Astrocyte of the spinal cord (primary cell): ENCODE data around the gene WBP11.
"Not testable (repeated sequence)": the region's sequence is repeated elsewhere in the genome, so short reads cannot be mapped to it uniquely, and the experiment has no call there.

Experiments used
- DNase-seq: peaks from one replicate; pipeline ENCODE4 v3.0.0; 2011; ENCODE audit warnings: low read depth, low spot score
- H3K4me3 ChIP-seq: 2 replicates; pipeline ENCODE4 v1.5.1; 2011; ENCODE audit warnings: low read depth, mild to moderate bottlenecking, low read length, moderate library complexity
- CTCF ChIP-seq: IDR thresholded peaks from 2 replicates; pipeline ENCODE4 v1.5.1; 2012; ENCODE audit warnings: low read depth, mild to moderate bottlenecking, low read length, inconsistent platforms
- in situ Hi-C: cut with HindIII; loops from 2 replicates; pipeline ENCODE4 v1.10.0; 2017; ENCODE audit warnings: low sequenced_read_pairs

The WBP11 gene

DNA sequence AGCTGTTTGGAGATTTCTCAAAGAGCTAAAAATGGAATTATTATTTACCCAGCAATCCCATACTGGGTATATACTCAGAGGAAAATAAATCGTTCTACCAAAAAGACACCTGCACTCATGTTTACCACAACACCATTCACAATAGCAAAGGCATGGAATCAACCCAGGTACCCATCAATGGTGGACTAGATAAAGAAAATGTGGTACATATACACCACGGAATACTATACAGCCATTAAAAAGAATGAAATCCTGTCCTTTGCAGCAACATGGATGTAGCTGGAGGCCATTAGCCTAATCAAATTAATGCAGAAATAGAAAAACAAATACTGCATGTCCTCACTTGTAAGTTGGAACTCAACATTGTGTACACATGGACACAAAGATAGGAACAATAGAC, 37.9 kb downstream of the WBP11 start:
- in situ Hi-C loops = no loop called here
- TF ChIP-seq CTCF = no peak
- H3K4me3 ChIP-seq = no peak overlapping the region
- no peak for DNase-seq

DNA sequence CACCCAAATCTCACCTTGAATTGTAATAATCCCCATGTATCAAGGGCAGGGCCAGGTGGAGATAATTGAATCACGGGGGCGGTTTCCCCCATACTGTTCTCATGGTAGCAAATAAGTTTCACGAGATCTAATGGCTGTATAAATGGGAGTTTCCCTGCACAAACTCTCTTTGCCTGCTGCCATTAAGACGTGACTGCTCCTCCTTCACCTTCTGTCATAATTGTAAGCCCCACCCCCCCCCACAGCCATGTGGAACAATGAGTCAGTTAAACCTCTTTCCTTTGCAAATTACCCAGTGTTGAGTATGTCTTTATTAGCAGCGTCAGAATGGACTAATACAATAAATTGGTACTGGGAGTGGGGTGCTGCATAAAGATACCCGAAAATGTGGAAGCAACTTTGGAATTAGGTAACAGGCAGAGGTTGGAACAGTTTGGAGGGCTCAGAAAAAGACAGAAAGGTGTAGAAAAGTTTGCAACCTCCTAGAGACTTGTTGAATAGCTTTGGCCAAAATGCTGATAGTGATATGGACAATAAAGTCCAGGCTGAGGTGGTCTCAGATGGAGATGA, 43.5 kb downstream of the WBP11 start:
- H3K4me3 ChIP-seq, in situ Hi-C loops, DNase-seq: not testable (repeated sequence)

DNA sequence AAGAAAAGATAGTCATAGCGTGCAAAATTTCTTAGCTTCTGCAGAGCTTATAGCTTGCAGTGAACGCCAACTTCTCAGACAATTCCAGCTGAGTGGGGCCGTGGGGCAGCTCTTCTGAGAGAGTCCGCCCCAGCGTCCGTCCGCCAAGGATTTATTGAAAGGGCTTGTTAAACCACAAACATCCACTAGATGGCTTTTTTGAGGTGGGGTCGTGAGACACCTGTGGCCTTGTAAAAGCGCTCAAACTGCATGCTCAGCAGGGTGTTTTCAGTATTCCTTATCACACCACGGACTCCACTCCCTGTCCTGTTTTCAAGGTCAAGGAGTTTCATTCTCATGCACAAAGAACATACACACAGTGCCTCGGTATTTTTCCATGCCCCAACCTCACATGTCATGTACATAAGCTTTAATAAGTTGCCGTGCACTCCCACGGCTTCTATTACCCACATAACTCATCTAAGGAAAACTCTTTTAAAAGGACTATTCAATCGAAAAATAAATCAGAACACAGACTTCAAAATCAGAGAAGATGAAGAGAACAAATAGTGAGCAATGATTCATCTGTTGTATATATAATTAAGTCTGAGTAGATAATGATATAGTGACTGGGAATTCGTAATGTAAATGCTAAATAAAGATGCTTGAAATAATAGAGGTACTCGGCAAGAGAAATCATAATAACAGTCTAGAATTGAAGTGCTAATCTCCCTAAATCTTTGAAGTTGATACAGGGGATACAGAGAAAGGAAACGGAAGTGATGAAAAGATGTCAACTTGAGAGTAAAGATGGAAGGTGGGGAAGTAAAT, 46.7 kb downstream of the WBP11 start:
- no peak for DNase-seq
- peak; percentile 42 for TF ChIP-seq CTCF
- in situ Hi-C loops = no loop called here
- H3K4me3 ChIP-seq = no peak overlapping the region

- in situ Hi-C loops = no loop called here
- DNase-seq = no peak
- H3K4me3 ChIP-seq = no peak overlapping the region
- TF ChIP-seq CTCF = no peak
Measured at GRCh38 chr12:14751986-14752385, 51.3 kb downstream of the WBP11 start.

GRCh38 chr12:14743061-14743460, 60.2 kb downstream of the WBP11 start:
- no peak overlapping the region for H3K4me3 ChIP-seq
- TF ChIP-seq CTCF = no peak
- in situ Hi-C loops = no loop called here
- DNase-seq = no peak

GRCh38 chr12:14741942-14742341, 61.3 kb downstream of the WBP11 start:
- no peak for DNase-seq
- no peak overlapping the region for H3K4me3 ChIP-seq
- in situ Hi-C loops = no loop called here
- TF ChIP-seq CTCF = no peak

GRCh38 chr12:14741153-14741552, 62.1 kb downstream of the WBP11 start:
- TF ChIP-seq CTCF = no peak
- DNase-seq = no peak
- in situ Hi-C loops = no loop called here
- no peak overlapping the region for H3K4me3 ChIP-seq

DNA sequence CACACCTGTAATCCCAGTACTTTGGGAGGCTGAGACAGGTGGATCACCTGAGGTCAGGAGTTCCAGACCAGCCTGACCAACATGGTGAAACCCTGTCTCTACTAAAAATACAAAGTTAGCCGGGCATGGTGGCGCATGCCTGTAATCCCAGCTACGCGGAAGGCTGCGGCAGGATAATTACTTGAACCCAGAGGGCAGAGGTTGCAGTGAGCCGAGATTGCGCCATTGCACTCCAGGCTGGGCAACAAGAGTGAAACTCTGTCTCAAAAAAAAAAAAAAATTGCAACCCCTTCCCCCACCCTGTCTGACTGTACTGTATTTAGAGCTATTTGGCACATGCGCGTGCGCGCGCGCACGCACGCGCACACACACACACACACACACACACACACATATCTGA, 66.8 kb downstream of the WBP11 start:
- DNase-seq, H3K4me3 ChIP-seq, in situ Hi-C loops: not testable (repeated sequence)
